Lung (tissue), 12 donors: ENCODE results near the gene ACP1. TPM values are rescaled to one million over a fixed set of nuclear protein-coding genes. Genes with fewer than 3 reads are reported as not detected.
A peak's percentile ranks its signal among the peaks of the same experiment; 100 is the strongest.

Experiments
- ATAC-seq: fragments of 200-7000 bp; cut with Tn5 transposase; one replicate; pipeline ENCODE4 v1.9.1; 2020; ENCODE audit warnings: moderate number of reproducible peaks; ENCODE audit not compliant: insufficient read depth, low FRiP score
- DNase-seq, 3 donors: peaks; one replicate each; pipeline ENCODE4 v3.0.0-alpha.2; 2013 to 2017
- H3K27ac ChIP-seq, 2 donors: one replicate each; pipeline ENCODE4 v1.5.1; 2013; ENCODE audit warnings: mild to moderate bottlenecking in 2 of 2, moderate library complexity in 2 of 2, control low read depth in 1 of 2, inconsistent platforms in 1 of 2, low read depth in 1 of 2, low read length in 1 of 2
- H3K27me3 ChIP-seq, 3 donors: one replicate each; pipeline ENCODE4 v1.5.1; 2013; ENCODE audit warnings: low read length in 2 of 3; ENCODE audit not compliant: control insufficient read depth in 3 of 3, insufficient read depth in 3 of 3
- H3K36me3 ChIP-seq, 4 donors: one replicate each; pipeline ENCODE4 v1.5.1; 2013; ENCODE audit warnings: low read length in 4 of 4, mild to moderate bottlenecking in 1 of 4, moderate library complexity in 1 of 4; ENCODE audit not compliant: control insufficient read depth in 4 of 4, insufficient read depth in 4 of 4
- H3K4me1 ChIP-seq, 5 donors: one replicate each; pipeline ENCODE4 v1.5.1; 2013; ENCODE audit warnings: low read length in 5 of 5, mild to moderate bottlenecking in 2 of 5, moderate library complexity in 1 of 5; ENCODE audit not compliant: control insufficient read depth in 5 of 5, insufficient read depth in 5 of 5
- H3K4me3 ChIP-seq: one replicate; pipeline ENCODE4 v1.5.1; 2013; ENCODE audit warnings: mild to moderate bottlenecking, control low read depth, moderate library complexity
- H3K9ac ChIP-seq, 2 donors: one replicate each; pipeline ENCODE4 v1.5.1; 2013; ENCODE audit warnings: low read length in 2 of 2, control low read depth in 1 of 2; ENCODE audit not compliant: insufficient read depth in 1 of 2
- H3K9me3 ChIP-seq, 4 donors: one replicate each; pipeline ENCODE4 v1.5.1; 2013; ENCODE audit warnings: low read length in 3 of 4, mild to moderate bottlenecking in 1 of 4, moderate library complexity in 1 of 4; ENCODE audit not compliant: control insufficient read depth in 4 of 4, insufficient read depth in 3 of 4
- CTCF ChIP-seq: IDR thresholded peaks from 2 replicates; pipeline ENCODE4 v1.5.1; 2012; ENCODE audit warnings: mild to moderate bottlenecking; ENCODE audit errors: control extremely low read depth, extremely low read depth
- WGBS, 2 donors: extraction: QIAGEN DNeasy Blood & Tissue Kit; methylation state at CpG; one replicate each; pipeline ENCODE4 v1.1.7; 2013; 5-methylcytosine and 5-hydroxymethylcytosine counted together
- polyA plus RNA-seq, 2 donors: library from polyadenylated mRNA; stranded (reverse); fragments of 200-250 nt; gene quantifications; one replicate each; pipeline ENCODE4 v1.2.1, GENCODE V29; 2013
- total RNA-seq, 2 donors: library from RNA; depleted of rRNA in 1 of 2; stranded (reverse); fragments of >200 nt in 1 of 2; gene quantifications; one replicate each; pipeline ENCODE4 v1.2.1, GENCODE V29; 2014 to 2021
- donor health status: control.
- donor health status: control.
- donor health status: Bipolar disorder and iron deficiency.
- donor health status: healthy.
- donor health status: DM: yes; HTN: yes; CAD: no.

The ACP1 gene
- total and polyA plus RNA-seq, 4 donors = 66.0 to 136 (median 75.0) TPM

- WGBS, 2 donors = 70 to 80% methylated on average over 3 of the region's 3 CpGs
- peaks cover 0 to 13% (median 6%) of the 10 kb centered on the region in 3 donors for H3K27me3 ChIP-seq
- no peaks in the 10 kb centered on the region for H3K4me1 ChIP-seq
- no peak for TF ChIP-seq CTCF
- H3K27ac ChIP-seq = no peak overlapping the region
- H3K9me3 ChIP-seq = no peaks in the 10 kb centered on the region
- no peak overlapping the region for H3K9ac ChIP-seq
- DNase-seq (no peak), ATAC-seq (no peak)
- no peak overlapping the region for H3K4me3 ChIP-seq
- no peaks in the 10 kb centered on the region for H3K36me3 ChIP-seq
These were observed 31.6 kb downstream of the ACP1 start for GRCh38 chr2:296354-296753.

GRCh38 chr2:305366-305765, 40.6 kb downstream of the ACP1 start:
- no peak overlapping the region for H3K4me3 ChIP-seq
- no peaks in the 10 kb centered on the region for H3K27me3 ChIP-seq
- ATAC-seq (no peak), DNase-seq (no peak)
- H3K4me1 ChIP-seq = no peaks in the 10 kb centered on the region
- H3K27ac ChIP-seq = no peak overlapping the region
- WGBS, 2 donors = 91% methylated on average over 9 of the region's 9 CpGs
- H3K36me3 ChIP-seq = no peaks in the 10 kb centered on the region
- no peak overlapping the region for H3K9ac ChIP-seq
- TF ChIP-seq CTCF = no peak
- peaks cover 0 to 8% (median 0%) of the 10 kb centered on the region in 4 donors for H3K9me3 ChIP-seq

- no peaks in the 10 kb centered on the region for H3K27me3 ChIP-seq
- DNase-seq (peak in 2 of 3 donors; percentile 35 to 65), ATAC-seq (no peak)
- no peak overlapping the region for H3K27ac ChIP-seq
- no peaks in the 10 kb centered on the region for H3K9me3 ChIP-seq
- peaks cover 0 to 6% (median 0%) of the 10 kb centered on the region in 5 donors for H3K4me1 ChIP-seq
- no peak overlapping the region for H3K9ac ChIP-seq
- 58 to 67% methylated on average over 13 of the region's 13 CpGs for WGBS, 2 donors
- H3K36me3 ChIP-seq = no peaks in the 10 kb centered on the region
- H3K4me3 ChIP-seq = no peak overlapping the region
- no peak for TF ChIP-seq CTCF
These were observed 44.6 kb downstream of the ACP1 start for GRCh38 chr2:309148-309953.
